ENCODE results near the gene SUCLG2.

Gene SUCLG2

GRCh38 chr3:67654099-67654843 is at the start of gene SUCLG2:
Gene SUCLG2 (minus strand): TSS chr3:67654612. CDS start chr3:67654586, 26 bp downstream.
- DNase-seq = peak; percentile 76

- DNase-seq = no peak
These were observed 46.2 kb upstream of the SUCLG2 start for GRCh38 chr3:67700596-67700995.

GRCh38 chr3:67699882-67700281 is 45.5 kb upstream of the SUCLG2 start:
- no peak for DNase-seq

- no peak for DNase-seq
These were observed 38.2 kb upstream of the SUCLG2 start for GRCh38 chr3:67692621-67693020.

- DNase-seq = no peak
These were observed 37.5 kb upstream of the SUCLG2 start for GRCh38 chr3:67691926-67692325.

GRCh38 chr3:67691207-67691606 is 36.8 kb upstream of the SUCLG2 start:
- no peak for DNase-seq

- no peak for DNase-seq
These were observed 35.4 kb upstream of the SUCLG2 start for GRCh38 chr3:67689806-67690205.

GRCh38 chr3:67688231-67688630 is 33.8 kb upstream of the SUCLG2 start:
- DNase-seq = peak; percentile 5

GRCh38 chr3:67686069-67686468 is 31.7 kb upstream of the SUCLG2 start:
- DNase-seq = no peak

- no peak for DNase-seq
These were observed 31.1 kb upstream of the SUCLG2 start for GRCh38 chr3:67685499-67685898.

GRCh38 chr3:67684211-67684610 is 29.8 kb upstream of the SUCLG2 start:
- no peak for DNase-seq

- no peak for DNase-seq
These were observed 29.1 kb upstream of the SUCLG2 start for GRCh38 chr3:67683522-67683921.

GRCh38 chr3:67678665-67679064 is 24.3 kb upstream of the SUCLG2 start:
- DNase-seq = no peak

- no peak for DNase-seq
These were observed 19.6 kb upstream of the SUCLG2 start for GRCh38 chr3:67674055-67674454.

GRCh38 chr3:67662733-67663132 is 8.3 kb upstream of the SUCLG2 start:
- no peak for DNase-seq

GRCh38 chr3:67661089-67661488 is 6.7 kb upstream of the SUCLG2 start:
- DNase-seq = no peak

- no peak for DNase-seq
These were observed 2.8 kb upstream of the SUCLG2 start for GRCh38 chr3:67657192-67657591.

- no peak for DNase-seq
These were observed 2.2 kb upstream of the SUCLG2 start for GRCh38 chr3:67656614-67657013.

GRCh38 chr3:67655364-67656121 is 1.1 kb upstream of the SUCLG2 start:
- peak; percentile 2 for DNase-seq

GRCh38 chr3:67654844-67655177 is 399 bp upstream of the SUCLG2 start:
- peak; percentile 39 for DNase-seq

GRCh38 chr3:67653425-67654098 is 850 bp downstream of the SUCLG2 start:
- peak; percentile 29 for DNase-seq

GRCh38 chr3:67650084-67650483 is 4.3 kb downstream of the SUCLG2 start:
- no peak for DNase-seq

GRCh38 chr3:67649681-67650080 is 4.7 kb downstream of the SUCLG2 start:
- DNase-seq = no peak

- DNase-seq = no peak
These were observed 5.7 kb downstream of the SUCLG2 start for GRCh38 chr3:67648701-67649100.
